Esophagus squamous epithelium (tissue), 4 donors: ENCODE data around the gene BTG4.

Source experiments
- CTCF ChIP-seq, 6 experiments: fragments of 450-650 bp in 4 of 6; fragments of 200-600 bp in 2 of 6; sonication (generic) in 2 of 6; IDR thresholded peaks; one replicate each; pipeline ENCODE4 v1.5.1; 2016 to 2019; ENCODE audit warnings: antibody characterized with exemption in 6 of 6, mild to moderate bottlenecking in 4 of 6, moderate library complexity in 4 of 6
- POLR2A ChIP-seq, 4 donors: fragments of 450-650 bp; IDR thresholded peaks; one replicate each; pipeline ENCODE4 v1.6.1; 2017; ENCODE audit warnings: antibody characterized with exemption in 4 of 4, mild to moderate bottlenecking in 4 of 4, moderate library complexity in 3 of 4

GRCh38 chr11:111513240-111513605 lies 1.0 kb upstream of the BTG4 start:
- no peak for TF ChIP-seq CTCF (IDR thresholded peaks at IDR 0.05)
- no peak for TF ChIP-seq POLR2A (IDR thresholded peaks at IDR 0.05)
